Measurements from ENCODE around the gene UQCRQ. TPM values are rescaled to one million over a fixed set of nuclear protein-coding genes. Genes with fewer than 3 reads are reported as not detected.

Gene UQCRQ
- total RNA-seq, 2 donors from 2014 or later = 189 TPM

- ATAC-seq (replicated peaks in 1 of 2) (peak; percentile 36 to 43), DNase-seq (no peak)
- no peaks in the 10 kb centered on the region for H3K9me3 Mint-ChIP-seq
- peak overlapping the region; percentile 89 to 92 for H3K4me3 Mint-ChIP-seq
- H3K27me3 Mint-ChIP-seq (ENCODE audit: low read depth) = no peaks in the 10 kb centered on the region
- H3K4me1 Mint-ChIP-seq (ENCODE audit: low read depth) = peaks cover 22% of the 10 kb centered on the region
- H3K27ac Mint-ChIP-seq = peak overlapping the region; percentile 94
- peaks cover 5 to 7% of the 10 kb centered on the region in 2 donors for H3K36me3 Mint-ChIP-seq (ENCODE audit: insufficient read depth in 2 of 2)
Measured at GRCh38 chr5:132865668-132866341, 637 bp upstream of the UQCRQ start.

GRCh38 chr5:132867046-132867451 is 607 bp downstream of the UQCRQ start:
- no peak for DNase-seq
- H3K4me3 Mint-ChIP-seq = peak overlapping the region; percentile 89 to 92
- peak in 1 of 2 donors; percentile 27 for ATAC-seq (replicated peaks in 1 of 2)
- H3K36me3 Mint-ChIP-seq (ENCODE audit: insufficient read depth in 2 of 2) = peaks cover 5 to 7% of the 10 kb centered on the region in 2 donors
- peak overlapping the region; percentile 94 for H3K27ac Mint-ChIP-seq
- peaks cover 22% of the 10 kb centered on the region for H3K4me1 Mint-ChIP-seq (ENCODE audit: low read depth)
- H3K27me3 Mint-ChIP-seq (ENCODE audit: low read depth) = no peaks in the 10 kb centered on the region
- H3K9me3 Mint-ChIP-seq = no peaks in the 10 kb centered on the region

GRCh38 chr5:132868754-132869153 is 2.3 kb downstream of the UQCRQ start:
- H3K27me3 Mint-ChIP-seq (ENCODE audit: low read depth) = no peaks in the 10 kb centered on the region
- H3K9me3 Mint-ChIP-seq = no peaks in the 10 kb centered on the region
- H3K36me3 Mint-ChIP-seq (ENCODE audit: insufficient read depth in 2 of 2) = peaks cover 5 to 8% of the 10 kb centered on the region in 2 donors
- no peak for DNase-seq
- ATAC-seq (replicated peaks in 1 of 2) = no peak
- peaks cover 22% of the 10 kb centered on the region for H3K4me1 Mint-ChIP-seq (ENCODE audit: low read depth)
- peak overlapping the region; percentile 54 to 89 for H3K4me3 Mint-ChIP-seq
- peak overlapping the region; percentile 79 for H3K27ac Mint-ChIP-seq

- no peak for DNase-seq
- Mint-ChIP-seq H3K4me3 (no peak overlapping the region), H3K36me3 (ENCODE audit: insufficient read depth in 2 of 2) (peaks cover 5 to 8% of the 10 kb centered on the region in 2 donors), H3K27ac (no peak overlapping the region), H3K4me1 (ENCODE audit: low read depth) (peaks cover 22% of the 10 kb centered on the region), H3K27me3 (ENCODE audit: low read depth) (no peaks in the 10 kb centered on the region), H3K9me3 (no peaks in the 10 kb centered on the region)
- no peak for ATAC-seq (replicated peaks in 1 of 2)
Measured at GRCh38 chr5:132870801-132871200, 4.4 kb downstream of the UQCRQ start.

GRCh38 chr5:132871459-132872284 is 5.2 kb downstream of the UQCRQ start:
- ATAC-seq (replicated peaks in 1 of 2) (no peak), DNase-seq (no peak)
- Mint-ChIP-seq H3K27me3 (ENCODE audit: low read depth) (no peaks in the 10 kb centered on the region), H3K4me3 (no peak overlapping the region), H3K9me3 (no peaks in the 10 kb centered on the region), H3K36me3 (ENCODE audit: insufficient read depth in 2 of 2) (peaks cover 4 to 5% of the 10 kb centered on the region in 2 donors), H3K4me1 (ENCODE audit: low read depth) (peaks cover 22% of the 10 kb centered on the region), H3K27ac (no peak overlapping the region)

GRCh38 chr5:132872788-132873118 is 6.3 kb downstream of the UQCRQ start:
- H3K27me3 Mint-ChIP-seq (ENCODE audit: low read depth) = no peaks in the 10 kb centered on the region
- no peaks in the 10 kb centered on the region for H3K9me3 Mint-ChIP-seq
- DNase-seq (no peak), ATAC-seq (replicated peaks in 1 of 2) (no peak)
- H3K4me3 Mint-ChIP-seq = no peak overlapping the region
- H3K36me3 Mint-ChIP-seq (ENCODE audit: insufficient read depth in 2 of 2) = peaks cover 4 to 5% of the 10 kb centered on the region in 2 donors
- no peak overlapping the region for H3K27ac Mint-ChIP-seq
- peaks cover 13% of the 10 kb centered on the region for H3K4me1 Mint-ChIP-seq (ENCODE audit: low read depth)

- H3K36me3 Mint-ChIP-seq (ENCODE audit: insufficient read depth in 2 of 2) = peaks cover 4 to 5% of the 10 kb centered on the region in 2 donors
Measured at GRCh38 chr5:132873119-132873929, 6.9 kb downstream of the UQCRQ start, which contains the start of gene LEAP2. TSS of gene LEAP2 (plus strand) at chr5:132873668. CDS start at chr5:132873695, 27 bp downstream.

GRCh38 chr5:132873930-132874271 is 7.5 kb downstream of the UQCRQ start:
- no peaks in the 10 kb centered on the region for H3K9me3 Mint-ChIP-seq
- no peak overlapping the region for H3K4me3 Mint-ChIP-seq
- peaks cover 1% of the 10 kb centered on the region for H3K4me1 Mint-ChIP-seq (ENCODE audit: low read depth)
- H3K27me3 Mint-ChIP-seq (ENCODE audit: low read depth) = no peaks in the 10 kb centered on the region
- ATAC-seq (replicated peaks in 1 of 2) = no peak
- no peak for DNase-seq
- no peak overlapping the region for H3K27ac Mint-ChIP-seq
- H3K36me3 Mint-ChIP-seq (ENCODE audit: insufficient read depth in 2 of 2) = peaks cover 3 to 4% of the 10 kb centered on the region in 2 donors

More at GRCh38 chr5:132873119-132873929, 6.9 kb downstream of the UQCRQ start, which contains the start of gene LEAP2:
- no peak for ATAC-seq (replicated peaks in 1 of 2)
- Mint-ChIP-seq H3K27ac (no peak within 1 kb of the TSS), H3K4me1 (ENCODE audit: low read depth) (peaks cover 7% of the 10 kb centered on the region), H3K4me3 (no peak within 1 kb of the TSS), H3K9me3 (no peaks in the 10 kb centered on the region), H3K27me3 (ENCODE audit: low read depth) (no peaks in the 10 kb centered on the region)
- DNase-seq = no peak

GRCh38 chr5:132876020-132876759 is 9.7 kb downstream of the UQCRQ start:
- H3K9me3 Mint-ChIP-seq = no peaks in the 10 kb centered on the region
- no peaks in the 10 kb centered on the region for H3K4me1 Mint-ChIP-seq (ENCODE audit: low read depth)
- no peak overlapping the region for H3K27ac Mint-ChIP-seq
- ATAC-seq (replicated peaks in 1 of 2) (no peak), DNase-seq (no peak)
- H3K27me3 Mint-ChIP-seq (ENCODE audit: low read depth) = no peaks in the 10 kb centered on the region
- peaks cover 0 to 1% of the 10 kb centered on the region in 2 donors for H3K36me3 Mint-ChIP-seq (ENCODE audit: insufficient read depth in 2 of 2)
- H3K4me3 Mint-ChIP-seq = no peak overlapping the region

GRCh38 chr5:132877466-132877865 is 11.0 kb downstream of the UQCRQ start:
- Mint-ChIP-seq H3K9me3 (no peaks in the 10 kb centered on the region), H3K36me3 (ENCODE audit: insufficient read depth in 2 of 2) (peaks cover 1 to 2% of the 10 kb centered on the region in 2 donors), H3K27ac (no peak overlapping the region), H3K4me1 (ENCODE audit: low read depth) (no peaks in the 10 kb centered on the region), H3K4me3 (no peak overlapping the region), H3K27me3 (ENCODE audit: low read depth) (no peaks in the 10 kb centered on the region)
- DNase-seq = no peak
- no peak for ATAC-seq (replicated peaks in 1 of 2)

- ATAC-seq (replicated peaks in 1 of 2) (no peak), DNase-seq (no peak)
- H3K27ac Mint-ChIP-seq = peak overlapping the region; percentile 48
- no peaks in the 10 kb centered on the region for H3K27me3 Mint-ChIP-seq (ENCODE audit: low read depth)
- H3K4me3 Mint-ChIP-seq = no peak overlapping the region
- H3K9me3 Mint-ChIP-seq = no peaks in the 10 kb centered on the region
- H3K36me3 Mint-ChIP-seq (ENCODE audit: insufficient read depth in 2 of 2) = peaks cover 2 to 4% of the 10 kb centered on the region in 2 donors
- no peaks in the 10 kb centered on the region for H3K4me1 Mint-ChIP-seq (ENCODE audit: low read depth)
Measured at GRCh38 chr5:132877938-132878337, 11.5 kb downstream of the UQCRQ start.

GRCh38 chr5:132883261-132883834 is 16.9 kb downstream of the UQCRQ start:
- Mint-ChIP-seq H3K27ac (peak overlapping the region; percentile 75), H3K9me3 (no peaks in the 10 kb centered on the region), H3K27me3 (ENCODE audit: low read depth) (no peaks in the 10 kb centered on the region), H3K4me3 (no peak overlapping the region), H3K36me3 (ENCODE audit: insufficient read depth in 2 of 2) (peaks cover 9 to 17% of the 10 kb centered on the region in 2 donors), H3K4me1 (ENCODE audit: low read depth) (peaks cover 11% of the 10 kb centered on the region)
- DNase-seq = peak; percentile 12 to 15
- peak in 1 of 2 donors; percentile 44 for ATAC-seq (replicated peaks in 1 of 2)

Data from activated T-cell treated with anti-CD3 and anti-CD28 coated beads, Interleukin-2, amount 50 U/mL, for 72 hours (primary cell).